SH-SY5Y (cell line): ENCODE measurements around the gene TFPI.

Experiments used
- GATA2 ChIP-seq: IDR thresholded peaks from 2 replicates; pipeline ENCODE4 v1.6.1; 2011; ENCODE audit warnings: mild to moderate bottlenecking, low read depth, low read length
- GATA3 ChIP-seq: IDR thresholded peaks from 2 replicates; pipeline ENCODE4 v1.6.1; 2011; ENCODE audit warnings: low read depth, mild to moderate bottlenecking, low read length, moderate library complexity

GRCh38 chr2:187424146-187424545, 130.1 kb downstream of the TFPI start:
- TF ChIP-seq GATA2, result no peak
- no peak for TF ChIP-seq GATA3
